Hematopoietic multipotent progenitor cell treated with erythropoietin and hydrocortisone succinate and interleukin-3 and kit ligand, for 8 days (in vitro differentiated cells): Measurements from ENCODE around the gene POLH.
A peak's percentile ranks its signal among the peaks of the same experiment; 100 is the strongest.
"Not testable (repeated sequence)": the region's sequence is repeated elsewhere in the genome, so short reads cannot be mapped to it uniquely, and the experiment has no call there.

ENCODE experiments used
- DNase-seq: peaks from one replicate; pipeline ENCODE4 v3.0.0-alpha.2; 2015

POLH gene

GRCh38 chr6:43575772-43576551 is at the start of gene POLH, which contains the start of gene XPO5:
TSS of gene POLH (plus strand) at chr6:43576185. CDS start at chr6:43582320, 6,135 bp downstream.
TSS of gene XPO5 (minus strand) at chr6:43576038. CDS start at chr6:43575864, 174 bp downstream.
- DNase-seq: peak; percentile 91

GRCh38 chr6:43532201-43532600 is 43.8 kb upstream of the POLH start:
- DNase-seq: no peak

DNA sequence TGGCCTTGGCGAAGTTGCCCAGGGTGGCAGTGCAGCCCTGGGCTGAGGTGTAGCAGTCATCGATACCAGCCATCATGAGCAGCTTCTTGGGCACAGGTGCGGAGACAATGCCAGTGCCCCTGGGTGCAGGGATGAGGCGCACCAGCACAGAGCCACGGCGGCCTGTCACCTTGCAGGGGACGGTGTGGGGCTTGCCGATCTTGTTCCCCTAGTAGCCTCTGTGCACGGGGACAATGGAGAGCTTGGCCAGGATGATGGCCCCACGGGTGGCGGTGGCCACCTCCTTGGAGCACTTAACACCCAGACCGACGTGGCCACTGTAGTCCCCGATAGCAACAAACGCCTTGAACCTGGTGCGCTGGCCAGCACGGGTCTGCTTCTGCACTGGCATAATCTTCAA is 37.0 kb upstream of the POLH start:
- not testable (repeated sequence) for DNase-seq

DNA sequence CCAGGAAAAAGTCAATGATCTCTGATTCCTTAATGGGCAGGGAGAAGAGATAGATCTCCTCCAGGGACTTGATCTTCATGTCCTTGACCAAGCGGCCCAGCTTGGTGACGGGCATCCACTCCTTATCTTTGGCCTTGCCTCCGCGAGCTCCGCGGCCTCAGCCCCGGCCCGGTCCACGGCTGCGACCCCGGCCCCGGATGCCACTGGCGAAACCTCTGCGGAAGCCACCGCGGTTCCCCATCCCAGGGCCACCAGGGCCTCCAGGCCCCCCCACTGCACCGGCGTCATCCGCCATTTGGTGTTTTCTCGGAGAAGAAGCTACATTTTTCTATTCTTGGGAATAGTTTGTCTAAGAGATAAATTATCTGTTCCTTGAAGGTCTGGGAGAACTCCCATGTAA is 36.6 kb upstream of the POLH start:
- DNase-seq: not testable (repeated sequence)

DNA sequence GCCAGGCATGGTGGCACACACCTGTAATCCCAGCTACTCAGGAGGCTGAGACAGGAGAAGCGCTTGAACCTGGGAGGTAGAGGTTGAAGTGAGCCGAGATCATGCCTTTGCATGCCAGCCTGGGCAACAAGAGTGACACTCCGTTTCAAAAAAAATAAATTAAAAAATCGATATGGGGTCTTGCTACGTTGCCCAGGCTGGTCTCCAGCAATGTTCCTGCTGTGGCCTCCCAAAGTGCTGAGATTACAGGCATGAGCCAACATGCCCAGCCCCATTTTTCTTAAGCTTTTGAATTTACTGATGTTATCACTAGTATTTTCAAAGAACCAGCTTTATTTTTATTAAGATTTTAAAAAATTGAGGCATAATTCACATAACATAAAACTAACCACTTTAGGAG is 35.5 kb upstream of the POLH start:
- DNase-seq: no peak

DNA sequence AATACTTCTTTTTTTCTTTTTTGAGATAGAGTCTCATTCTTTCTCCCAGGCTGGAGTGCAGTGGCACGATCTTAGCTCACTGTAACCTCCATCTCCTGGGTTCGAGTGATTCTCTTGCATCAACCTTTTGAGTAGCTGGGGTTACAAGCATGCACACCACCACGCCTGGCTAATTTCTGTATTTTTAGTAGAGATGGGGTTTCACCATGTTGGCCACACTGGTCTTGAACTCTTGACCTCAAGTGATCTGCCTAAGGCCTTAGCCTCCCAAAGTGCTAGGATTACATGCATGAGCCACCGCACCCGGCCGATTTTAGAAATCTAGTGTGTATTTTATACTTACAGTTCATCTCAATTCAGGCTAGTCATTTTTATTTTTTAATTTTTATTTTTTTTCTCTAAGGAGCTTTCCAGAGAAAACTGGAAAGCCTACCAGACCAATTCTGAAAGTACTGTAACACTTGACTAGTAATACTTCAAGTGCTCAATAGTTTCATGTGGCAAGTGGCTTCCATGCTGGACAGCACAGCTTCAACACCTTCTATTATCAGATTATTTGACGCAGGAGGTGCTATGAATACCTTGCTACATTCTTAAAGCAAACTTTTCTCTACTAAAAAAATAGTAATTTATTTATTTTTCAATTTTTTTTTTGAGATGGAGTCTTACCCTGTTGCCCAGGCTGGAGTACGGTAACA is 34.1 kb upstream of the POLH start:
- DNase-seq: no peak

DNA sequence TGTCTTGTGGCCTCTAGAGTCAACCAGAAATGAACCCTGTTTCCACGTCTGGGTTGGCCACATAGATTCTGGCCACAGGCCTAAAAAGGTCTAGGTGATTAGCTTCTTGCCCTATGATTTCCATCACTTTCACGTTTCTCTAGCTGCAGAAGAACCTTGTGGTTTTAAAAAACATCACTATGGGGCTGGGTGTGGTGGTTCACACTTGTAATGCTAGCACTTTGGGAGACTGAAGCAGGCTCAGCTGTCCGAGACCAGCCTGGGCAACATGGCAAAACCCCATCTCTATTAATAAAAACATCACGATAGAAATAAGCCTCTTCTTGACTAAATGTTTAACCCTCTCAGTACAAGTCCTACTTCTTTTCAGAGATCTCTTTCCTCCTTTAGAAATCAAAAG is 31.5 kb upstream of the POLH start:
- DNase-seq: no peak

- no peak for DNase-seq
These were observed 28.8 kb upstream of the POLH start for GRCh38 chr6:43547222-43547621.

DNA sequence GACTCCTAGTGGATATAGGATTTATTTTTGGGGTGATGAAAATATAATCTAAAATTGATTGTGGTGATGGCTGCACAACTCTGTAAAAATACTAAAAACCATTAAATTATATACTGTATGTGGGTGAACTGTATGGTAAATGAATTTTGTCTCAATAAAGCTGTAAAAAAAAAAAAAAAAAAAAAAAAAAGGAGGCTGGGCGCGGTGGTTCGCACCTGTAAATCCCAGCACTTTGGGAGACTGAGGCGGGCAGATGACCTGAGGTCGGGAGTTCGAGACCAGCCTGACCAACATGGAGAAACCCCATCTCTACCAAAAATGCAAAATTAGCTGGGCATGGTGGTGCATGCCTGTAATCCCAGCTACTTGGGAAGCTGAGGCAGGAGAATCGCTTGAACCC is 18.4 kb upstream of the POLH start:
- not testable (repeated sequence) for DNase-seq

DNA sequence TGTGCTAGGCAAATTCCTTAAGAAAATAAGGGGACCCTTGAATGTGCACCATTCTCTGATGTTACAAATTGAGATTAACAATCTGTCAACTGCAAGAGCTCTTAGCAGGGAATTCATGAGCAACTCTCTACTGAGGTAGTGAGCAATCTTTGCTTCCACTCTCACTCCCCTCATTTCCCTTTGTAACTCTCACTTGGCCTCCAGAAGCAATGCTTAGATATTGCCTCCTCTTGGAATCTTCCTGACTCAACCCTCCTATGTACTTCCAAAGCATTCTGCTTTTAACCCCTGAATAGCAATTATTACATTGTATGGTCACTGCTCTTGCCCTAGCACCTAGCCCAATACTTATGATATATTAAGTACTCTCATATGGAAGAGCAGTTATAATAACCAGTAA is 16.7 kb upstream of the POLH start:
- no peak for DNase-seq

GRCh38 chr6:43570876-43571441 is 5.0 kb upstream of the POLH start:
- no peak for DNase-seq

DNA sequence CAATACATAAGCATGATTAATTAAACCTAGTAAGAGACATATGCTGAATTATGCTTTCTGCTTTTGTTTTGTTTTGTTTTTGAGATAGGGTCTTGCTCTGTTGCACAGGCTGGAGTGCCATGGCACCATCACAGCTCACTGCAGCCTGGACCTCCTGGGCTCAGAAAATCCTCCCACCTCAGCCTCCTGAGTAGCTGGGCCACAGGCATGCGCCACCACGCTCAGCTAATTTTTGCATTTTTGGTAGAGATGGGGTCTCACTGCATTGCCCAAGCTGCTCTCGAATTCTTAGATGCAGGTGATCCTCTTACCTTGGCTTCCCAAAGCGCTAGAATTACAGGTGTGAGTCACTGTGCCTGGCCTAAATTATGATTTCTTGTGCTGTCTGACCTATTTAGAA is 4.0 kb upstream of the POLH start:
- DNase-seq: no peak

DNA sequence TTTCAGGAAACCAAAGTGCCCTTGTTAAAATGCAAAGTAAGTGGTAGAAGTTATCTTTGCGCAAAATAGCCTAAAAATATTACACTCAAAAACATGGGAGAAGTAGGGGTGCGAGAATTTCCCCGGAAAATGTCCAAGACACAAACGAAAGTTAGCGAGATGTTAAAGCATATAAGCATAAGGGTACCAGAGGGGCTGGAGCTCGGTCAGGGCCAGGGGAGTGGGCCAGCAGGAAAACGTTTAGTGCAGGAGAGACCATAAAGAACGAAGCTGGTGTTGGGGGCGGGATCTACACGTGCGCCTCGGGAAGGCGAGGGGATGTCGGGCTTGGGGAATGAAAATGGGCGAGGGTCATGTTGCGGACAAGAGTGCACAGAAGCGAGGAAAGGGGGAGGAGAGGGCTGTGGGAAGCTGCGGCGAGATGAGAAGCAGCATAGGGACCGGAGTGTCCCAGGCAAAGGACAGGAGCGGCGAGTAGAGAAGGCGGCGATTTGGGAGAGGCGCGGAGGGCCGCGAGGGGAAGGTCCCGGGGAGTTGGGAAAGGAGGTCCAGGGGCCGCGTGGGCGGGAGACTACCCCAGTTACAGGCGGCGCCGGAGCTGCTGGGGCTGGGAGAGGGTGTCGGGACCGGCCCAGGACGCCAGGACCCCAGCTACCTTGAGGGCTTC is 747 bp upstream of the POLH start:
- peak; percentile 25 for DNase-seq

DNA sequence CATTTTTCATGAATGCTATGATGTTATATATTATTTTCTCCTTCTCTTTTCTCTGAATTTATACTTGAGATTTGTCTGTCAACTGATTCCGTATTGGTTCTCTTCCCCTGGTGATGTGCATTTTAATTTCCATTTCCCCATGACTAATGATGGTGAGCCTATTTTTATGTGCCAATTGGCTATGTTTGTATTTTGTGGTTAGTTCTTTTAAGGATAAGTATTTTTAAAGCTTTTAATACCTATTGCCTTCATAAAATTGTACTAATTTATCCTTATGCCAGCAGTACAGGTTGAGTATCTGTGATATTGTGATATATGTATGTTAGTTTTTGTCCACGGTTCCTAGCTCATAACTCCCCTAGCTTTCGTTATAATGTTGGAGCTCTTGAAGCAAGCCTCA is 2.8 kb downstream of the POLH start:
- DNase-seq: no peak

DNA sequence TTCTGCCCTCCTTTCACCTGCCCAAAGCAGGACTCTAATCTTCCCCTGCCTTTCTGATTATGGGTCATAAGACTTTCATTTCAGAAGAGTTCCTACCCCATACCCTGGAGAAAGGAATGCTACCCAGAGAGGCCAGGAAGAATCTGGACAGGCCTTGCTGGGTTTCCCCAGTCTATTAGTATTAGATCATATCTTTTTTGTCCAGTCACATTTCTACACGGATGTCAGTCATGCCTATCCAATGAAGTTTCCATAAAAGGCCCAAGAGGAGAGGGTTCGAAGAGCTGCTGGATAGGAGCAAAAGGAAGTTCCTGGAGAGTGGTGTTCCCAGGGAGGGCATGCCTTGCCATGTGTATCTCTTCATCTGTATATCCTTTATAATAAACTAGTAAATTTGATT is 3.2 kb downstream of the POLH start:
- DNase-seq: no peak

DNA sequence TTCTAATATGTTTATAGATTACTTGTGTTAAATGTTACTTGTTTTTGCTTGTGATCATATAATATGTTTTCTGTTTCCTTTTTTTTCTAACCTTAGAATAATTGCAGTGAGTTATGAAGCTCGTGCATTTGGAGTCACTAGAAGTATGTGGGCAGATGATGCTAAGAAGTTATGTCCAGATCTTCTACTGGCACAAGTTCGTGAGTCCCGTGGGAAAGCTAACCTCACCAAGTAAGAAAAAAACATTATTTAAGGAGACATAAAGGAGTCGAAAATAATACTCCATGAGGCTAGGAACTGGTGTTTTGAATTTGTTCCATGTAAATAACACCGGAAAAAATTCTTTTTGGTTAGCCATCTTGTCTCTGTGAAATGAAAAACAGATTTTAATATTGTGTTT is 6.9 kb downstream of the POLH start:
- DNase-seq: no peak

DNA sequence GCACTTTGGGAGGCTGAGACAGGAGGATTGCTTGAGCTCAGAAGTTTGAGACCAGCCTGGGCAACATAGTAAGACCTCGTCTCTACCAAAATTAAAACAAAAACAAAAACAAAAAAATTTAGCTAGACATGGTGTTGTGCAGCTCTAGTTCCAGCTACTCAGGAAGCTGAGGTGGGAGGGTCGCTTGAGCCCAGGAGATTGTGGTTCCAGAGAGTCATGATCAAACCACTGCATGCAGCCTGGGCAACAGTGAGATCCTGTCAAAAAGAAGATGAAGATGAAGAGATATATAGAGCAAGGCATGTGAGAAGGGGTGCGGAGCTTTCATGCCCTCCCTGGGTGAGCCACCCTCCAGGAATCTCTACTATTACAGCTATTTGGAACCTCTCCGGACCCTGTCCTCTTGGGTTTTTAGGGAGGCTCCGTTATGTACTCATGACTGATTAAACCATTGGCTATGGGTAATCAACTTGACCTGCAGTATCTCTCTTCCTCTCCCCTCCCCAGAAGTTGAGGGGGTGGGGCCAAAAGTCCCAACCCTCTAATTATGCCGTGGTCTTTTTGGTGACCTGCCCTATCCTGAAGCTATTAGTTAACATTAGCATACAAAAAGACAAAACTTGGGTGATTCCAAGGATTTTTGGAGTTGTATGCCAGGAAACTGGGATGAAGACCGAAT is 9.0 kb downstream of the POLH start:
- no peak for DNase-seq

GRCh38 chr6:43588194-43588593 is 12.2 kb downstream of the POLH start:
- no peak for DNase-seq

DNA sequence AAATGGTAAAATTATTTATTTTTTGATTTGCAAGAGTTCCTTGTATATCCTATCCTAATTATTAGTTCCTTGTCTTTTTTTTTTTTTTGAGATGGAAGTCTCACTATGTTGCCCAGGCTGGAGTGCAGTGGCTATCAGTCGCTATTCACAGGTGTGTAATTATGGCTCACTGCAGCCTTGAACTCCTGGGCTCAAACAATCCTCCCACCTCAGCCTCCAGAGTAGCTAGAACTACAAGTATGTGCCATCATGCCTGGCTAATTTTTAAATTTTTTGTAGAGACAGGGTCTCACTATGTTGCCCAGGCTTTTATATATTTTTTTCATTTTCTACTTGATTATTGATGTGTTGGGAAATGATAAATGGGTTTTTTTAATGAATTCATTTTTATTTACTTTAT is 13.6 kb downstream of the POLH start:
- DNase-seq: not testable (repeated sequence)

GRCh38 chr6:43593938-43594337 is 18.0 kb downstream of the POLH start:
- DNase-seq: no peak

GRCh38 chr6:43600595-43600994 is 24.6 kb downstream of the POLH start:
- no peak for DNase-seq

DNA sequence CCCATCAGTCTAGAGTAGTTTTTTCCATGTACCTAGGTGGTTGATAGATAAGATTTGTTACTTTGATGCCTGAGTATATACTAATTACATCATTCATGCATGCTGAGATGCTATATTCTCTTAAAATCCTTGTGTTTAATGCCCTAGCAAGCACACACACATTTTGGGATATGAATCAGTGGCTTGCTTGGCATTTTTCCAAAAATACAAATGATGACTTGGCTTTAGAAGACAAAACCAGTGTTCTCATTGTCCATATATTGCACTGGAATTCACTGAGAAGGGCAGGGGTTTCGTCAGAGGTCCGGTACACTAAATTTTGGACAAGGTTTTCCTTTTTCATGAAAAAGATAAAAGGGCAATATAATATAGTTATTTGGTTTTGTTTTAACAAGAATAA is 28.2 kb downstream of the POLH start:
- DNase-seq: no peak

DNA sequence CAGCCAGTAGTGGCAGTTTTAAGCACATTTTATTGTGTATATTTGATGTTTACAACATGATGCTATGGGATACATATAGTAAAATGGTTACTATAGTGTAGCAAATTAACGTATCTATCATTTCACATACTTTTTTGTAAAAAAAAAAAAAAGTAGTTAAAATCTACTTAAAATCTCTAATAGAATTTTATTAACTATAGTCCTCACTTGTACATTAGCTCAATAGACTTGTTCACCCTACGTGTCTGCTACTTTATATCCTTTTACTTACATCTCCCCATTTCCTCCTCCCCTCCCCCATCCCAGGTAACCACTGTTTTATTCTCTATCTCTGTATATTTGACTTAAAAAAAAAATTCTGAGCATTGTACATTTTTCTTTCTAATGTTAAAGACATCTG is 30.0 kb downstream of the POLH start:
- DNase-seq: no peak
